MM.1S (cell line): ENCODE results near the gene ANKRD34B.

ENCODE experiments used
- EZH2 ChIP-seq: fragments of 300-600 bp; sonication (generic); optimal IDR thresholded peaks from 2 replicates; pipeline ENCODE3; 2017; ENCODE audit warnings: low read depth, mild to moderate bottlenecking, antibody characterized with exemption, low read length, mixed read lengths
- EZH2phosphoT487 ChIP-seq: fragments of 300-600 bp; sonication (generic); IDR thresholded peaks from 2 replicates; pipeline ENCODE4 v1.6.1; 2018; ENCODE audit warnings: antibody characterized with exemption, low read length
- TF ChIP-seq, protein P1 (sequence below): fragments of 300-600 bp; sonication (generic); IDR thresholded peaks from 2 replicates; pipeline ENCODE4 v1.5.1; 2016; ENCODE audit warnings: antibody characterized with exemption, low read length, mixed read lengths

DNA sequence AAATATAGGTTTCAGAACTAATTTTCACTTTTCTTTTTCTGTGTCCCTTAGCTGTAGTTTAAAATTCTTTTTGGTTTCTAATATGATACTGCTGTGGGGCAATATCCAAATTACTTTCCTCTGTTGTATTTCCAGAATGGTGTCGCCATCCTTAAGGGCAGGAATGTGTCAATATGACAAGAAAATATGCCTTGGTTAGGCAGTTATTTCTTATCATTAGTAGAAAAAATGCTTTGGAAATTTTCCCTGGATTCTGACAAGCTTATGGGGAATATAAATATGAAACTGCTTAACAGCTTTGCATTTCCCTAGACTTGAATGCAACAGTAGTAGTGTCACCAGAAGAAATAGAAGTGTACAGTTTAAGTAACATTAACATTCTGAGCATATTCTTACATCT is 29.4 kb downstream of the ANKRD34B start:
- TF ChIP-seq, protein P1, sequence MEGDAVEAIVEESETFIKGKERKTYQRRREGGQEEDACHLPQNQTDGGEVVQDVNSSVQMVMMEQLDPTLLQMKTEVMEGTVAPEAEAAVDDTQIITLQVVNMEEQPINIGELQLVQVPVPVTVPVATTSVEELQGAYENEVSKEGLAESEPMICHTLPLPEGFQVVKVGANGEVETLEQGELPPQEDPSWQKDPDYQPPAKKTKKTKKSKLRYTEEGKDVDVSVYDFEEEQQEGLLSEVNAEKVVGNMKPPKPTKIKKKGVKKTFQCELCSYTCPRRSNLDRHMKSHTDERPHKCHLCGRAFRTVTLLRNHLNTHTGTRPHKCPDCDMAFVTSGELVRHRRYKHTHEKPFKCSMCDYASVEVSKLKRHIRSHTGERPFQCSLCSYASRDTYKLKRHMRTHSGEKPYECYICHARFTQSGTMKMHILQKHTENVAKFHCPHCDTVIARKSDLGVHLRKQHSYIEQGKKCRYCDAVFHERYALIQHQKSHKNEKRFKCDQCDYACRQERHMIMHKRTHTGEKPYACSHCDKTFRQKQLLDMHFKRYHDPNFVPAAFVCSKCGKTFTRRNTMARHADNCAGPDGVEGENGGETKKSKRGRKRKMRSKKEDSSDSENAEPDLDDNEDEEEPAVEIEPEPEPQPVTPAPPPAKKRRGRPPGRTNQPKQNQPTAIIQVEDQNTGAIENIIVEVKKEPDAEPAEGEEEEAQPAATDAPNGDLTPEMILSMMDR = no peak
- TF ChIP-seq EZH2 = no peak
- TF ChIP-seq EZH2phosphoT487 = no peak
